HepG2 (cell line): ENCODE results near the gene DAB2IP. TPM values are rescaled to one million over a fixed set of nuclear protein-coding genes. Genes with fewer than 3 reads are reported as not detected.

ENCODE experiments used
- ATAC-seq: fragments of 200-7000 bp; cut with Tn5 transposase; 3 replicates; pipeline ENCODE4 v1.9.1; 2020; ENCODE audit warnings: mild to moderate bottlenecking, moderate library complexity
- BruUV-seq: library from RNA; stranded (reverse); fragments of 400-500 nt; replicated peaks from 2 replicates; lab custom pipeline; 2021; lab: Mats Ljungman, UMichigan
- CTCF ChIA-PET: fragments of 300-600 bp; formaldehyde crosslinking; extraction: SDS; loops from one replicate; lab custom pipeline; 2021; ENCODE audit warnings: low total read pairs, inconsistent platforms, low intra/inter-chr PET ratio; lab: Yijun Ruan, JAX
- POLR2A ChIA-PET: fragments of 350-600 bp; sonication (Branson Sonifier 250); formaldehyde crosslinking; loops from one replicate; lab custom pipeline; 2020; ENCODE audit warnings: antibody characterized with exemption, inconsistent platforms; lab: Yijun Ruan, JAX
- DNase-seq: peaks from one replicate; pipeline ENCODE4 v3.0.0-alpha.2; 2015; ENCODE audit warnings: low spot score
- FAIRE-seq: peaks from 3 replicates; lab custom pipeline; 2011; peaks lifted over from hg19 to GRCh38; lab: Jason Lieb, UNC
- H2AFZ ChIP-seq: one replicate; pipeline ENCODE4 v1.6.1; 2011; ENCODE audit warnings: low read length, inconsistent platforms
- H3K27ac ChIP-seq: fragments of 300-600 bp; 3 replicates; pipeline ENCODE4 v1.8.0; 2011; ENCODE audit warnings: mixed run types, mild to moderate bottlenecking, mixed read lengths, low read length, inconsistent platforms; ENCODE audit not compliant: insufficient read depth; ENCODE audit errors: extremely low read length
- H3K27me3 ChIP-seq, 2 experiments: fragments of 200-600 bp in 1 of 2; 2 replicates in 1 of 2; 3 replicates in 1 of 2; pipeline versions ENCODE4 v1.6.0 to v1.8.0; 2011; ENCODE audit warnings: low read length in 2 of 2, mild to moderate bottlenecking in 2 of 2, moderate library complexity in 2 of 2, inconsistent platforms in 1 of 2; ENCODE audit not compliant: insufficient read depth in 2 of 2, control insufficient read depth in 1 of 2
- H3K36me3 ChIP-seq, 2 experiments: fragments of 200-600 bp in 1 of 2; replicated peaks in 1 of 2; 2 replicates in 1 of 2; 3 replicates in 1 of 2; pipeline versions ENCODE4 v1.5.1 to v1.8.0; 2011; ENCODE audit warnings: low read length in 2 of 2, inconsistent platforms in 1 of 2; ENCODE audit not compliant: insufficient read depth in 2 of 2, control insufficient read depth in 1 of 2
- H3K4me1 ChIP-seq: 2 replicates; pipeline ENCODE4 v1.5.1; 2012; ENCODE audit warnings: low read length, inconsistent platforms; ENCODE audit not compliant: insufficient read depth
- H3K4me2 ChIP-seq: 2 replicates; pipeline ENCODE4 v1.6.0; 2011; ENCODE audit warnings: low read depth, low read length, inconsistent platforms
- H3K4me3 ChIP-seq, 3 experiments: fragments of 200-600 bp in 1 of 3; sonication (generic), shearing (Covaris generic) in 1 of 3; replicated peaks in 1 of 3; 2 replicates each; pipeline ENCODE4 v1.5.1; 2011 to 2016; ENCODE audit warnings: low read length in 3 of 3, inconsistent platforms in 2 of 3, low read depth in 2 of 3, mild to moderate bottlenecking in 2 of 3, control low read depth in 1 of 3, mixed read lengths in 1 of 3; ENCODE audit not compliant: insufficient read depth in 1 of 3
- H3K79me2 ChIP-seq: one replicate; pipeline ENCODE4 v1.6.1; 2011; ENCODE audit warnings: low read length, inconsistent platforms; ENCODE audit not compliant: insufficient read depth
- H3K9ac ChIP-seq: 2 replicates; pipeline ENCODE4 v1.6.0; 2011; ENCODE audit warnings: mild to moderate bottlenecking, low read depth, low read length, inconsistent platforms; ENCODE audit not compliant: insufficient read depth
- H3K9me3 ChIP-seq: 2 replicates; pipeline ENCODE4 v1.5.1; 2012; ENCODE audit warnings: mild to moderate bottlenecking, low read length
- H4K20me1 ChIP-seq: 2 replicates; pipeline ENCODE4 v1.6.0; 2011; ENCODE audit warnings: inconsistent platforms, mild to moderate bottlenecking, low read length, moderate library complexity; ENCODE audit not compliant: insufficient read depth
- AGO1 ChIP-seq: fragments of 200-400 bp; formaldehyde crosslinking; IDR thresholded peaks from 2 replicates; pipeline ENCODE4 v1.6.1; 2017; ENCODE audit warnings: mild to moderate bottlenecking, low read depth, low read length, moderate library complexity; ENCODE audit not compliant: poor library complexity, severe bottlenecking
- ESRRA ChIP-seq: sonication (generic); formaldehyde crosslinking; IDR thresholded peaks from 2 replicates; pipeline ENCODE4 v1.5.1; 2020; ENCODE audit warnings: mild to moderate bottlenecking, low read depth, missing genetic modification reagents
- POGK ChIP-seq: sonication (generic); formaldehyde crosslinking; conservative IDR thresholded peaks from 2 replicates; pipeline ENCODE4 v1.8.0; 2022; ENCODE audit warnings: mild to moderate bottlenecking, moderate library complexity, missing genetic modification reagents
- POLR2A ChIP-seq, 2 experiments: IDR thresholded peaks; 2 replicates each; pipeline ENCODE4 v1.6.1; 2011; ENCODE audit warnings: low read depth in 2 of 2, low read length in 2 of 2, mild to moderate bottlenecking in 1 of 2, moderate library complexity in 1 of 2; ENCODE audit not compliant: insufficient read depth in 1 of 2
- ZNF207 ChIP-seq: fragments of 450-650 bp; IDR thresholded peaks from 2 replicates; pipeline ENCODE4 v1.6.1; 2016; ENCODE audit warnings: antibody characterized with exemption, borderline replicate concordance
- WGBS: methylation state at CpG from one replicate; pipeline ENCODE4 v1.1.6; 2017; ENCODE audit warnings: low lambda C conversion rate; 5-methylcytosine and 5-hydroxymethylcytosine counted together
- in situ Hi-C: cut with HindIII; loops from 2 replicates; pipeline ENCODE4 v1.10.0; 2017; ENCODE audit warnings: low pct_unique_long_range_greater_than_20kb; ENCODE audit not compliant: extremely low pct_ligation_motif_present
- intact Hi-C: fragments of 100-400 bp; cut with micrococcal nuclease; formaldehyde crosslinking; loops from one replicate; pipeline ENCODE4 v1.10.0; 2022; ENCODE audit not compliant: unreplicated experiment
- polyA plus RNA-seq, 8 experiments: library from polyadenylated mRNA; depleted of rRNA in 3 of 8; stranded (reverse) in 7 of 8; unstranded in 1 of 8; fragments of >200 nt; fragmentation: Illumina TruSeq in 4 of 8; extraction: Trizol in 4 of 8; gene quantifications; 2 replicates each; pipeline versions ENCODE4 v1.2.1 to v1.2.3, GENCODE V29; 2011 to 2016; ENCODE audit warnings: low read depth in 4 of 8, missing spikeins in 1 of 8, mixed read lengths in 1 of 8; ENCODE audit not compliant: insufficient read depth in 1 of 8
- total RNA-seq, 5 experiments: library from RNA; depleted of rRNA; stranded (reverse); fragments of >200 nt; fragmentation: Illumina TruSeq; extraction: Trizol; gene quantifications; 2 replicates each; pipeline ENCODE4 v1.2.3, GENCODE V29; 2016; ENCODE audit warnings: low read depth in 1 of 5

The DAB2IP gene
- total and polyA plus RNA-seq, 2 of the 13 experiments (the other 11 are each of a cell fraction or from before 2014, with no cell fraction given), result 25.3 to 37.9 TPM

GRCh38 chr9:121774715-121775613 is 123.5 kb downstream of the DAB2IP start:
- no peaks in the 10 kb centered on the region for H4K20me1 ChIP-seq
- no peak overlapping the region for H3K4me2 ChIP-seq
- no peaks in the 10 kb centered on the region for H3K9me3 ChIP-seq
- no peaks in the 10 kb centered on the region for H3K4me1 ChIP-seq
- intact Hi-C loops, result no loop called here
- POLR2A ChIA-PET, result no interaction called here
- in situ Hi-C loops, result no loop called here
- H2AFZ ChIP-seq, result no peak overlapping the region
- H3K27me3 ChIP-seq, result no peaks in the 10 kb centered on the region
- WGBS, result 97% methylated on average over 23 of the region's 26 CpGs
- no peak for FAIRE-seq
- no peak overlapping the region for H3K27ac ChIP-seq
- DNase-seq, result no peak
- CTCF ChIA-PET, result no interaction called here
- no peak for TF ChIP-seq POGK (CRISPR knock-in tag)
- no peak for TF ChIP-seq ESRRA (CRISPR knock-in tag)
- TF ChIP-seq ZNF207, result no peak
- TF ChIP-seq AGO1, result no peak
- TF ChIP-seq POLR2A (IDR thresholded peaks at IDR 0.05; ENCODE audit: insufficient read depth in 1 of 2, low read depth in 2 of 2, low read length in 2 of 2), result peak in 1 of 2 experiments; percentile 8; a peak in 1 of 4 replicates
- no peak overlapping the region for H3K4me3 ChIP-seq
- H3K9ac ChIP-seq, result no peak overlapping the region
- H3K79me2 ChIP-seq, result no peaks in the 10 kb centered on the region
- ATAC-seq, result no peak
- no TSS peak for BruUV-seq
- peaks cover 38 to 89% of the 10 kb centered on the region in 2 experiments for H3K36me3 ChIP-seq
